ENCODE measurements around the gene PRAMEF1.

GRCh38 chr1:12778907-12779306 is 12.3 kb upstream of the PRAMEF1 start:
- no peak for TF ChIP-seq CTCF (IDR thresholded peaks at IDR 0.05; ENCODE audit: poor library complexity, severe bottlenecking)
- no peak for TF ChIP-seq RAD21 (conservative IDR thresholded peaks at IDR 0.05)

Data from neural cell (in vitro differentiated cells).